ENCODE measurements around the gene DHX35.
A peak's percentile ranks its signal among the peaks of the same experiment; 100 is the strongest.

The DHX35 gene

GRCh38 chr20:38962044-38962927 lies at the start of gene DHX35:
DHX35 (plus strand) TSS chr20:38962344; CDS start chr20:38962368, 24 bp downstream.
- H3K9ac ChIP-seq (ENCODE audit: low read depth in 1 of 2, low read length in 2 of 2): peak within 1 kb of the TSS; percentile 88 to 95

DNA sequence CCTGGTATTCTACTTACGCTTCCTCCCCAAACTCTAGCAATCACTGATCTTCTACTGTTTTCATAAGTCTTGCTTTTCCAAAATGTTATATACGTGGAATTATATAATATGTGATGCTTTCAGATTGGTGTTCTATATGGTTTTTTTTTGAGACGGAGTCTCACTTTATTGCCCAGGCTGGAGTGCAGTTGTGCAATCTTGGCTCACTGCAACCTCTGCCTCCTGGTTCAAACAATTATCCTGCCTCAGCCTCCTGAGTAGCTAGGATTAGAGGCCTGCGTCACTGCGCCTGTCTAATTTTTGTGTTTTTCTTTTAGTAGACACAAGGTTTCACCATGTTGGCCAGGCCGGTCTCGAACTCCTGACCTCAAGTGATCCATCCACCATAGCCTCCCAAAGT lies 46.8 kb upstream of the DHX35 start:
- Histone ChIP-seq H3K4me3 (ENCODE audit: low read depth in 1 of 2, low read length in 2 of 2) (no peak overlapping the region), H3K27me3 (ENCODE audit: control insufficient read depth in 1 of 2, insufficient read depth in 2 of 2, low read length in 2 of 2) (peaks cover 0 to 3% of the 10 kb centered on the region in 2 donors), H3K27ac (ENCODE audit: low read depth, low read length) (no peak overlapping the region), H3K36me3 (ENCODE audit: control insufficient read depth in 1 of 2, insufficient read depth in 2 of 2, low read length in 2 of 2) (peaks cover 0 to 9% of the 10 kb centered on the region in 2 donors), H3K9ac (ENCODE audit: low read depth in 1 of 2, low read length in 2 of 2) (no peak overlapping the region), H3K4me1 (ENCODE audit: control insufficient read depth in 1 of 2, insufficient read depth in 2 of 2, low read length in 2 of 2) (no peaks in the 10 kb centered on the region), H3K9me3 (ENCODE audit: control insufficient read depth in 1 of 2, low read length in 2 of 2) (no peaks in the 10 kb centered on the region)

More at GRCh38 chr20:38962044-38962927, at the start of gene DHX35:
- H3K4me1 ChIP-seq (ENCODE audit: control insufficient read depth in 1 of 2, insufficient read depth in 2 of 2, low read length in 2 of 2): peaks cover 15 to 16% of the 10 kb centered on the region in 2 donors
- no peaks in the 10 kb centered on the region for H3K27me3 ChIP-seq (ENCODE audit: control insufficient read depth in 1 of 2, insufficient read depth in 2 of 2, low read length in 2 of 2)
- H3K4me3 ChIP-seq (ENCODE audit: low read depth in 1 of 2, low read length in 2 of 2): peak within 1 kb of the TSS; percentile 97
- no peaks in the 10 kb centered on the region for H3K36me3 ChIP-seq (ENCODE audit: control insufficient read depth in 1 of 2, insufficient read depth in 2 of 2, low read length in 2 of 2)
- H3K9me3 ChIP-seq (ENCODE audit: control insufficient read depth in 1 of 2, low read length in 2 of 2): no peaks in the 10 kb centered on the region
- peak within 1 kb of the TSS; percentile 59 for H3K27ac ChIP-seq (ENCODE audit: low read depth, low read length)

DNA sequence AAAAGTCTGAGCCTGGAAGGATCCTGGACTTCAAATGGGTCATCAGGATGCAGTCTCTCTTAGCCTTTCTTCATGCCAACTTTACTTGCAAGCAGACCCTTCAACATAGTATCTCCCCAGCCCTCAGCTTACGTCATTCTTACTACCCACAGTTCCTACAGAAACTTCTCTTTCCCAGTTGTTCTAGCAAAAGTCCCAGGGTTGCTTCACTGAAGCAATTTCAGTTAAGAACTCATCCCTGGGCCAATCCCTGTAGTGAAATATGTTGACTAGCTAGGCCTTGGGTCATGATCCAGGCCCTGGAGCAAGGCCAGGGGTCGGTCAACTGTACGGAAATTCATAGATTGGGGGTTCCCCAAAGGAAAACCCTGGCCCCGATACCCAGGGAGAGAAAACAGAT lies 44.5 kb upstream of the DHX35 start:
- H3K36me3 ChIP-seq (ENCODE audit: control insufficient read depth in 1 of 2, insufficient read depth in 2 of 2, low read length in 2 of 2): peaks cover 0 to 9% of the 10 kb centered on the region in 2 donors
- no peak overlapping the region for H3K4me3 ChIP-seq (ENCODE audit: low read depth in 1 of 2, low read length in 2 of 2)
- H3K9ac ChIP-seq (ENCODE audit: low read depth in 1 of 2, low read length in 2 of 2): no peak overlapping the region
- no peaks in the 10 kb centered on the region for H3K9me3 ChIP-seq (ENCODE audit: control insufficient read depth in 1 of 2, low read length in 2 of 2)
- H3K27me3 ChIP-seq (ENCODE audit: control insufficient read depth in 1 of 2, insufficient read depth in 2 of 2, low read length in 2 of 2): peaks cover 0 to 5% of the 10 kb centered on the region in 2 donors
- H3K27ac ChIP-seq (ENCODE audit: low read depth, low read length): no peak overlapping the region
- H3K4me1 ChIP-seq (ENCODE audit: control insufficient read depth in 1 of 2, insufficient read depth in 2 of 2, low read length in 2 of 2): no peaks in the 10 kb centered on the region

DNA sequence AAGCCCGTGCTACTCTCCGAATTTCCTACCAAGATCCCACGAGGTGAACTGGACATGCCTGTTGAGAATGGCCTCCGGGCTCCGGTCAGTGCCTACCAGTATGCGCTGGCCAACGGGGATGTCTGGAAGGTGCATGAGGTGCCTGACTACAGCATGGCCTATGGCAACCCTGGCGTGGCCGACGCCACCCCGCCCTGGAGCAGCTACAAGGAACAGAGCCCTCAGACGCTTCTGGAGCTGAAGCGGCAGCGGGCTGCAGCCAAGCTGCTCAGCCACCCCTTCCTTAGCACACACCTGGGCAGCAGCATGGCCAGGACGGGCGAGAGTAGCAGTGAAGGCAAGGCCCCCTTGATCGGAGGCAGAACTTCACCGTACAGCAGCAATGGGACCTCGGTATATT lies 44.0 kb upstream of the DHX35 start:
- H3K9me3 ChIP-seq (ENCODE audit: control insufficient read depth in 1 of 2, low read length in 2 of 2): no peaks in the 10 kb centered on the region
- H3K27me3 ChIP-seq (ENCODE audit: control insufficient read depth in 1 of 2, insufficient read depth in 2 of 2, low read length in 2 of 2): peaks cover 0 to 5% of the 10 kb centered on the region in 2 donors
- peaks cover 0 to 9% of the 10 kb centered on the region in 2 donors for H3K36me3 ChIP-seq (ENCODE audit: control insufficient read depth in 1 of 2, insufficient read depth in 2 of 2, low read length in 2 of 2)
- no peaks in the 10 kb centered on the region for H3K4me1 ChIP-seq (ENCODE audit: control insufficient read depth in 1 of 2, insufficient read depth in 2 of 2, low read length in 2 of 2)
- H3K27ac ChIP-seq (ENCODE audit: low read depth, low read length): no peak overlapping the region
- no peak overlapping the region for H3K9ac ChIP-seq (ENCODE audit: low read depth in 1 of 2, low read length in 2 of 2)
- H3K4me3 ChIP-seq (ENCODE audit: low read depth in 1 of 2, low read length in 2 of 2): no peak overlapping the region

- no peak overlapping the region for H3K27ac ChIP-seq (ENCODE audit: low read depth, low read length)
- H3K4me1 ChIP-seq (ENCODE audit: control insufficient read depth in 1 of 2, insufficient read depth in 2 of 2, low read length in 2 of 2): no peaks in the 10 kb centered on the region
- H3K27me3 ChIP-seq (ENCODE audit: control insufficient read depth in 1 of 2, insufficient read depth in 2 of 2, low read length in 2 of 2): peaks cover 0 to 5% of the 10 kb centered on the region in 2 donors
- H3K9ac ChIP-seq (ENCODE audit: low read depth in 1 of 2, low read length in 2 of 2): no peak overlapping the region
- H3K9me3 ChIP-seq (ENCODE audit: control insufficient read depth in 1 of 2, low read length in 2 of 2): no peaks in the 10 kb centered on the region
- no peak overlapping the region for H3K4me3 ChIP-seq (ENCODE audit: low read depth in 1 of 2, low read length in 2 of 2)
- peaks cover 0 to 9% of the 10 kb centered on the region in 2 donors for H3K36me3 ChIP-seq (ENCODE audit: control insufficient read depth in 1 of 2, insufficient read depth in 2 of 2, low read length in 2 of 2)
Measured at GRCh38 chr20:38919683-38920082, 42.5 kb upstream of the DHX35 start.

GRCh38 chr20:38920411-38920810 lies 41.7 kb upstream of the DHX35 start:
- no peak overlapping the region for H3K27ac ChIP-seq (ENCODE audit: low read depth, low read length)
- no peak overlapping the region for H3K4me3 ChIP-seq (ENCODE audit: low read depth in 1 of 2, low read length in 2 of 2)
- peaks cover 0 to 5% of the 10 kb centered on the region in 2 donors for H3K27me3 ChIP-seq (ENCODE audit: control insufficient read depth in 1 of 2, insufficient read depth in 2 of 2, low read length in 2 of 2)
- H3K4me1 ChIP-seq (ENCODE audit: control insufficient read depth in 1 of 2, insufficient read depth in 2 of 2, low read length in 2 of 2): no peaks in the 10 kb centered on the region
- H3K36me3 ChIP-seq (ENCODE audit: control insufficient read depth in 1 of 2, insufficient read depth in 2 of 2, low read length in 2 of 2): peaks cover 0 to 9% of the 10 kb centered on the region in 2 donors
- no peak overlapping the region for H3K9ac ChIP-seq (ENCODE audit: low read depth in 1 of 2, low read length in 2 of 2)
- no peaks in the 10 kb centered on the region for H3K9me3 ChIP-seq (ENCODE audit: control insufficient read depth in 1 of 2, low read length in 2 of 2)

- H3K9ac ChIP-seq (ENCODE audit: low read depth in 1 of 2, low read length in 2 of 2): no peak overlapping the region
- H3K4me3 ChIP-seq (ENCODE audit: low read depth in 1 of 2, low read length in 2 of 2): no peak overlapping the region
- H3K4me1 ChIP-seq (ENCODE audit: control insufficient read depth in 1 of 2, insufficient read depth in 2 of 2, low read length in 2 of 2): no peaks in the 10 kb centered on the region
- no peak overlapping the region for H3K27ac ChIP-seq (ENCODE audit: low read depth, low read length)
- peaks cover 0 to 5% of the 10 kb centered on the region in 2 donors for H3K27me3 ChIP-seq (ENCODE audit: control insufficient read depth in 1 of 2, insufficient read depth in 2 of 2, low read length in 2 of 2)
- H3K9me3 ChIP-seq (ENCODE audit: control insufficient read depth in 1 of 2, low read length in 2 of 2): no peaks in the 10 kb centered on the region
- peaks cover 0 to 9% of the 10 kb centered on the region in 2 donors for H3K36me3 ChIP-seq (ENCODE audit: control insufficient read depth in 1 of 2, insufficient read depth in 2 of 2, low read length in 2 of 2)
Measured at GRCh38 chr20:38920851-38921250, 41.3 kb upstream of the DHX35 start.

- Histone ChIP-seq H3K9ac (ENCODE audit: low read depth in 1 of 2, low read length in 2 of 2) (no peak overlapping the region), H3K4me1 (ENCODE audit: control insufficient read depth in 1 of 2, insufficient read depth in 2 of 2, low read length in 2 of 2) (peaks cover 6 to 12% of the 10 kb centered on the region in 2 donors), H3K9me3 (ENCODE audit: control insufficient read depth in 1 of 2, low read length in 2 of 2) (no peaks in the 10 kb centered on the region), H3K27me3 (ENCODE audit: control insufficient read depth in 1 of 2, insufficient read depth in 2 of 2, low read length in 2 of 2) (peaks cover 0 to 5% of the 10 kb centered on the region in 2 donors), H3K36me3 (ENCODE audit: control insufficient read depth in 1 of 2, insufficient read depth in 2 of 2, low read length in 2 of 2) (no peaks in the 10 kb centered on the region), H3K4me3 (ENCODE audit: low read depth in 1 of 2, low read length in 2 of 2) (no peak overlapping the region), H3K27ac (ENCODE audit: low read depth, low read length) (no peak overlapping the region)
Measured at GRCh38 chr20:38924718-38925117, 37.4 kb upstream of the DHX35 start.

- H3K27ac ChIP-seq (ENCODE audit: low read depth, low read length): no peak within 1 kb of the TSS
- peak within 1 kb of the TSS; percentile 66 to 74 for H3K9ac ChIP-seq (ENCODE audit: low read depth in 1 of 2, low read length in 2 of 2)
- H3K4me3 ChIP-seq (ENCODE audit: low read depth in 1 of 2, low read length in 2 of 2): peak within 1 kb of the TSS; percentile 79 to 86
Measured at GRCh38 chr20:38926142-38926933, 35.8 kb upstream of the DHX35 start, which contains the start of gene FAM83D. FAM83D (plus strand) TSS chr20:38926417; CDS start chr20:38926443, 26 bp downstream.

More at GRCh38 chr20:38926142-38926933, 35.8 kb upstream of the DHX35 start, which contains the start of gene FAM83D:
- Histone ChIP-seq H3K4me1 (ENCODE audit: control insufficient read depth in 1 of 2, insufficient read depth in 2 of 2, low read length in 2 of 2) (peaks cover 6 to 12% of the 10 kb centered on the region in 2 donors), H3K36me3 (ENCODE audit: control insufficient read depth in 1 of 2, insufficient read depth in 2 of 2, low read length in 2 of 2) (no peaks in the 10 kb centered on the region), H3K27me3 (ENCODE audit: control insufficient read depth in 1 of 2, insufficient read depth in 2 of 2, low read length in 2 of 2) (no peaks in the 10 kb centered on the region), H3K9me3 (ENCODE audit: control insufficient read depth in 1 of 2, low read length in 2 of 2) (no peaks in the 10 kb centered on the region)
